ENCODE results near the gene PIEZO1. TPM values are rescaled to one million over a fixed set of nuclear protein-coding genes. Genes with fewer than 3 reads are reported as not detected.

Gene PIEZO1
- polyA plus RNA-seq, 1 experiment, result 139 TPM

- CTCF ChIA-PET, result interaction anchor here (1.5 kb wide), 1 partner anchor 9 kb away, joined by 3 read pairs; no protein-coding TSS in a partner anchor
- H3K4me3 ChIP-seq (ENCODE audit: low read depth, low read length), result no peak overlapping the region
- 0 out of 2 replicates have a peak, but pooled peaks cover 2% of the 10 kb centered on the region for H3K27me3 ChIP-seq (ENCODE audit: control insufficient read depth, insufficient read depth, low read length)
- POLR2A ChIA-PET, result no interaction called here
- H3K36me3 ChIP-seq (ENCODE audit: control insufficient read depth, insufficient read depth, low read length), result peaks cover 3% of the 10 kb centered on the region; the same call in 1 of the 2 replicates
- no peak for DNase-seq (ENCODE audit: low read depth)
- no peak for TF ChIP-seq CTCF (IDR thresholded peaks at IDR 0.05; ENCODE audit: insufficient read depth, low read depth, low read length)
Observed at GRCh38 chr16:88678224-88678979, 106.6 kb downstream of the PIEZO1 start.

- H3K36me3 ChIP-seq (ENCODE audit: control insufficient read depth, insufficient read depth, low read length), result peaks cover 3% of the 10 kb centered on the region; the same call in 1 of the 2 replicates
- ChIA-PET POLR2A (no interaction called here), CTCF (interaction anchor here (1.5 kb wide), 1 partner anchor 10 kb away, joined by 3 read pairs; no protein-coding TSS in a partner anchor)
- DNase-seq (ENCODE audit: low read depth), result no peak
- 0 out of 2 replicates have a peak, but pooled peaks cover 2% of the 10 kb centered on the region for H3K27me3 ChIP-seq (ENCODE audit: control insufficient read depth, insufficient read depth, low read length)
- no peak for TF ChIP-seq CTCF (IDR thresholded peaks at IDR 0.05; ENCODE audit: insufficient read depth, low read depth, low read length)
- no peak overlapping the region for H3K4me3 ChIP-seq (ENCODE audit: low read depth, low read length)
Observed at GRCh38 chr16:88677721-88678120, 107.3 kb downstream of the PIEZO1 start.

GRCh38 chr16:88676502-88677242 lies 108.3 kb downstream of the PIEZO1 start:
- DNase-seq (ENCODE audit: low read depth), result no peak
- H3K4me3 ChIP-seq (ENCODE audit: low read depth, low read length), result no peak overlapping the region
- no peak for TF ChIP-seq CTCF (IDR thresholded peaks at IDR 0.05; ENCODE audit: insufficient read depth, low read depth, low read length)
- 0 out of 2 replicates have a peak, but pooled peaks cover 2% of the 10 kb centered on the region for H3K27me3 ChIP-seq (ENCODE audit: control insufficient read depth, insufficient read depth, low read length)
- H3K36me3 ChIP-seq (ENCODE audit: control insufficient read depth, insufficient read depth, low read length), result peaks cover 3% of the 10 kb centered on the region; the same call in 1 of the 2 replicates
- POLR2A ChIA-PET, result no interaction called here
- CTCF ChIA-PET, result no interaction called here

GRCh38 chr16:88673716-88674379 lies 111.2 kb downstream of the PIEZO1 start:
- no peak for DNase-seq (ENCODE audit: low read depth)
- no peak for TF ChIP-seq CTCF (IDR thresholded peaks at IDR 0.05; ENCODE audit: insufficient read depth, low read depth, low read length)
- Histone ChIP-seq H3K27me3 (ENCODE audit: control insufficient read depth, insufficient read depth, low read length) (0 out of 2 replicates have a peak, but pooled peaks cover 2% of the 10 kb centered on the region), H3K36me3 (ENCODE audit: control insufficient read depth, insufficient read depth, low read length) (peaks cover 3% of the 10 kb centered on the region; the same call in 1 of the 2 replicates), H3K4me3 (ENCODE audit: low read depth, low read length) (no peak overlapping the region)
- CTCF ChIA-PET, result interaction anchor here (0.6 kb wide), 1 partner anchor 291 kb away, joined by 3 read pairs; the partner anchor contains the start of gene ZNF469
- POLR2A ChIA-PET, result no interaction called here

All from BJ (cell line).